HCT116 (cell line): ENCODE data around the gene GLS2. TPM values are rescaled to one million over a fixed set of nuclear protein-coding genes. Genes with fewer than 3 reads are reported as not detected.

Experiments used
- ATAC-seq: fragments of 200-7000 bp; cut with Tn5 transposase; 2 replicates; pipeline ENCODE4 v1.9.1; 2020; ENCODE audit warnings: mild to moderate bottlenecking, moderate library complexity
- BruUV-seq: library from RNA; stranded (reverse); fragments of 400-500 nt; replicated peaks from 2 replicates; lab custom pipeline; 2021; lab: Mats Ljungman, UMichigan
- CTCF ChIA-PET: fragments of 300-600 bp; sonication (Branson Sonifier 250); formaldehyde crosslinking; loops from one replicate; lab custom pipeline; 2021; ENCODE audit warnings: antibody characterized with exemption; lab: Charles Lee
- POLR2A ChIA-PET: fragments of 300-600, 350-600 bp; sonication (Branson Sonifier 250); formaldehyde crosslinking; loops from one replicate; lab custom pipeline; 2021; ENCODE audit warnings: antibody characterized with exemption; lab: Charles Lee
- RAD21 ChIA-PET, 2 experiments: fragments of 300-600 bp; sonication (Branson Sonifier 250); formaldehyde crosslinking; loops; one replicate each; lab custom pipeline; 2023; ENCODE audit warnings: low total read pairs in 2 of 2; ENCODE audit not compliant: uncharacterized antibody in 2 of 2, unreplicated experiment in 2 of 2, low non-redundant PET in 1 of 2; lab: Charles Lee
- DNase-seq: peaks from one replicate; pipeline ENCODE4 v3.0.0-alpha.2; 2010; ENCODE audit warnings: low read depth, low spot score
- H2AFZ ChIP-seq: fragments of 200-600 bp; shearing (Covaris generic), sonication (generic); 2 replicates; pipeline ENCODE4 v1.6.1; 2017; ENCODE audit warnings: low read depth, mixed run types, mixed read lengths, antibody characterized with exemption, low read length; ENCODE audit not compliant: poor library complexity, severe bottlenecking
- H3K27ac ChIP-seq: 2 replicates; pipeline ENCODE4 v1.5.1; 2012; ENCODE audit warnings: low read depth, low read length
- H3K27me3 ChIP-seq: fragments of 200-600 bp; sonication (generic); 2 replicates; pipeline ENCODE4 v1.6.1; 2016; ENCODE audit warnings: mixed run types, low read length, mixed read lengths; ENCODE audit not compliant: insufficient read depth
- H3K36me3 ChIP-seq, 2 experiments: fragments of 200-500 bp in 1 of 2; fragments of 200-600 bp in 1 of 2; sonication (Bioruptor generic) in 1 of 2; sonication (generic) in 1 of 2; 2 replicates each; pipeline versions ENCODE4 v1.5.1 to v1.6.1; 2014 to 2016; ENCODE audit warnings: low read length in 2 of 2, inconsistent platforms in 1 of 2, mixed read lengths in 1 of 2, mixed run types in 1 of 2; ENCODE audit not compliant: insufficient read depth in 2 of 2, control insufficient read depth in 1 of 2
- H3K4me1 ChIP-seq, 2 experiments: fragments of 200-600 bp in 1 of 2; sonication (generic) in 1 of 2; 2 replicates each; pipeline versions ENCODE4 v1.5.1 to v1.6.1; 2012 to 2017; ENCODE audit warnings: low read length in 2 of 2, inconsistent platforms in 1 of 2, mild to moderate bottlenecking in 1 of 2, mixed read lengths in 1 of 2, mixed run types in 1 of 2, moderate library complexity in 1 of 2; ENCODE audit not compliant: insufficient read depth in 2 of 2, control insufficient read depth in 1 of 2
- H3K4me2 ChIP-seq: fragments of 200-600 bp; sonication (generic); 2 replicates; pipeline ENCODE4 v1.6.1; 2017; ENCODE audit warnings: mixed run types, low read length, mixed read lengths
- H3K4me3 ChIP-seq, 2 experiments: fragments of 200-600 bp in 1 of 2; sonication (generic) in 1 of 2; replicated peaks in 1 of 2; 2 replicates each; pipeline ENCODE4 v1.5.1; 2011 to 2016; ENCODE audit warnings: low read length in 2 of 2, control low read depth in 1 of 2, low read depth in 1 of 2, mild to moderate bottlenecking in 1 of 2, mixed read lengths in 1 of 2, mixed run types in 1 of 2
- H3K79me2 ChIP-seq: fragments of 200-600 bp; sonication (generic); 2 replicates; pipeline ENCODE4 v1.6.1; 2017; ENCODE audit warnings: mild to moderate bottlenecking, mixed run types, low read length, moderate library complexity, mixed read lengths; ENCODE audit not compliant: insufficient read depth
- H3K9ac ChIP-seq: fragments of 200-600 bp; sonication (generic); 2 replicates; pipeline ENCODE4 v1.6.1; 2016; ENCODE audit warnings: low read length, mixed read lengths
- H3K9me2 ChIP-seq: fragments of 200-600 bp; sonication (generic), shearing (Covaris generic); 2 replicates; pipeline ENCODE4 v1.6.1; 2017; ENCODE audit warnings: mixed run types, mild to moderate bottlenecking, moderate library complexity; ENCODE audit not compliant: insufficient read depth
- H3K9me3 ChIP-seq, 2 experiments: fragments of 200-500 bp in 1 of 2; fragments of 200-600 bp in 1 of 2; sonication (Bioruptor generic) in 1 of 2; sonication (generic) in 1 of 2; 2 replicates each; pipeline ENCODE4 v1.6.1; 2014 to 2017; ENCODE audit warnings: low read length in 2 of 2, mixed read lengths in 2 of 2, inconsistent platforms in 1 of 2, low read depth in 1 of 2, mild to moderate bottlenecking in 1 of 2, mixed run types in 1 of 2, moderate library complexity in 1 of 2; ENCODE audit not compliant: control insufficient read depth in 1 of 2, insufficient read depth in 1 of 2
- H4K20me1 ChIP-seq: fragments of 200-600 bp; sonication (generic), shearing (Covaris generic); 2 replicates; pipeline ENCODE4 v1.6.1; 2017; ENCODE audit warnings: mixed run types, mild to moderate bottlenecking, moderate library complexity; ENCODE audit not compliant: insufficient read depth
- EGR1 ChIP-seq: IDR thresholded peaks from 2 replicates; pipeline ENCODE4 v1.6.1; 2012; ENCODE audit warnings: low read depth
- EZH2phosphoT487 ChIP-seq: fragments of 200-600 bp; IDR thresholded peaks from 2 replicates; pipeline ENCODE4 v1.6.1; 2018; ENCODE audit warnings: antibody characterized with exemption, borderline replicate concordance
- FOSL1 ChIP-seq: IDR thresholded peaks from 2 replicates; pipeline ENCODE4 v1.6.1; 2012; ENCODE audit warnings: low read depth
- MAX ChIP-seq: IDR thresholded peaks from 2 replicates; pipeline ENCODE4 v1.6.1; 2012
- RAD21 ChIP-seq: IDR thresholded peaks from 2 replicates; pipeline ENCODE4 v1.6.1; 2012; ENCODE audit warnings: low read depth, mild to moderate bottlenecking
- SIN3A ChIP-seq: IDR thresholded peaks from 2 replicates; pipeline ENCODE4 v1.6.1; 2012; ENCODE audit warnings: low read depth
- SP1 ChIP-seq: IDR thresholded peaks from 2 replicates; pipeline ENCODE4 v1.6.1; 2012; ENCODE audit warnings: low read depth
- SRF ChIP-seq: IDR thresholded peaks from 2 replicates; pipeline ENCODE4 v1.6.1; 2012; ENCODE audit warnings: low read depth
- YY1 ChIP-seq: IDR thresholded peaks from 2 replicates; pipeline ENCODE4 v1.6.1; 2011; ENCODE audit warnings: low read length, low read depth, moderate library complexity, mild to moderate bottlenecking; ENCODE audit not compliant: insufficient replicate concordance; ENCODE audit errors: extremely low read depth
- ZBTB33 ChIP-seq: IDR thresholded peaks from 2 replicates; pipeline ENCODE4 v1.6.1; 2011; ENCODE audit warnings: mild to moderate bottlenecking, low read length, moderate library complexity; ENCODE audit not compliant: insufficient replicate concordance; ENCODE audit errors: extremely low read depth
- ZFX ChIP-seq: fragments of 450-650 bp; IDR thresholded peaks from 2 replicates; pipeline ENCODE4 v1.6.1; 2017
- ZNF274 ChIP-seq: fragments of 200-500 bp; sonication (Bioruptor generic); IDR thresholded peaks from 2 replicates; pipeline ENCODE4 v1.6.1; 2014; ENCODE audit warnings: mild to moderate bottlenecking, low read depth, low read length, inconsistent platforms
- intact Hi-C: fragments of 100-400 bp; cut with micrococcal nuclease; formaldehyde crosslinking; loops from 2 replicates; pipeline ENCODE4 v1.10.0; 2022
- total RNA-seq: library from RNA; stranded (reverse); gene quantifications from one replicate; pipeline ENCODE4 v1.2.1, GENCODE V29; 2021; ENCODE audit not compliant: unreplicated experiment

GLS2 gene
- total RNA-seq, 1 experiment from 2014 or later = not detected

- TF ChIP-seq ZBTB33 (no peak), SIN3A (no peak), EGR1 (no peak), ZNF274 (no peak), EZH2phosphoT487 (no peak)
Measured at GRCh38 chr12:56520048-56520447, 32.1 kb upstream of the GLS2 start (continued).

- Histone ChIP-seq H3K4me2 (peak overlapping the region; percentile 72), H3K4me3 (peak overlapping the region in 1 of 2 experiments; percentile 34; a peak in 2 of 4 replicates), H3K79me2 (peaks cover 16% of the 10 kb centered on the region), H4K20me1 (no peaks in the 10 kb centered on the region), H3K36me3 (no peaks in the 10 kb centered on the region), H2AFZ (peak overlapping the region; percentile 47), H3K4me1 (peaks cover 36 to 63% of the 10 kb centered on the region in 2 experiments), H3K9me3 (no peaks in the 10 kb centered on the region), H3K27me3 (no peaks in the 10 kb centered on the region), H3K27ac (peak overlapping the region; percentile 59), H3K9me2 (no peaks in the 10 kb centered on the region), H3K9ac (peak overlapping the region; percentile 48)
- intact Hi-C loops = no loop called here
- no TSS peak for BruUV-seq
- DNase-seq = no peak
- ChIA-PET RAD21 (no interaction called here), POLR2A (interaction anchor here (1.2 kb wide), 1 partner anchor 118 kb away, joined by 5 read pairs; no protein-coding TSS in a partner anchor), CTCF (interaction anchor here (0.6 to 3.6 kb wide), 2 partner anchors 54 to 118 kb away, joined by 4 to 15 read pairs; no protein-coding TSS in a partner anchor)
- no peak for TF ChIP-seq SRF
- peak; percentile 28; the same call in 1 of the 2 replicates for TF ChIP-seq FOSL1
- no peak for TF ChIP-seq ZFX
- no peak for TF ChIP-seq EZH2phosphoT487
- TF ChIP-seq RAD21 = no peak
- peak; percentile 45; the same call in 1 of the 2 replicates for TF ChIP-seq SP1
- TF ChIP-seq ZNF274 = no peak
- TF ChIP-seq YY1 = no peak
- TF ChIP-seq MAX = no peak; the same call in 1 of the 2 replicates
- peak; percentile 35 for ATAC-seq
Measured at GRCh38 chr12:56518570-56518969, 30.6 kb upstream of the GLS2 start.
